ENCODE measurements around the gene ACSS1.
A peak's percentile ranks its signal among the peaks of the same experiment; 100 is the strongest.

Gene ACSS1

DNA sequence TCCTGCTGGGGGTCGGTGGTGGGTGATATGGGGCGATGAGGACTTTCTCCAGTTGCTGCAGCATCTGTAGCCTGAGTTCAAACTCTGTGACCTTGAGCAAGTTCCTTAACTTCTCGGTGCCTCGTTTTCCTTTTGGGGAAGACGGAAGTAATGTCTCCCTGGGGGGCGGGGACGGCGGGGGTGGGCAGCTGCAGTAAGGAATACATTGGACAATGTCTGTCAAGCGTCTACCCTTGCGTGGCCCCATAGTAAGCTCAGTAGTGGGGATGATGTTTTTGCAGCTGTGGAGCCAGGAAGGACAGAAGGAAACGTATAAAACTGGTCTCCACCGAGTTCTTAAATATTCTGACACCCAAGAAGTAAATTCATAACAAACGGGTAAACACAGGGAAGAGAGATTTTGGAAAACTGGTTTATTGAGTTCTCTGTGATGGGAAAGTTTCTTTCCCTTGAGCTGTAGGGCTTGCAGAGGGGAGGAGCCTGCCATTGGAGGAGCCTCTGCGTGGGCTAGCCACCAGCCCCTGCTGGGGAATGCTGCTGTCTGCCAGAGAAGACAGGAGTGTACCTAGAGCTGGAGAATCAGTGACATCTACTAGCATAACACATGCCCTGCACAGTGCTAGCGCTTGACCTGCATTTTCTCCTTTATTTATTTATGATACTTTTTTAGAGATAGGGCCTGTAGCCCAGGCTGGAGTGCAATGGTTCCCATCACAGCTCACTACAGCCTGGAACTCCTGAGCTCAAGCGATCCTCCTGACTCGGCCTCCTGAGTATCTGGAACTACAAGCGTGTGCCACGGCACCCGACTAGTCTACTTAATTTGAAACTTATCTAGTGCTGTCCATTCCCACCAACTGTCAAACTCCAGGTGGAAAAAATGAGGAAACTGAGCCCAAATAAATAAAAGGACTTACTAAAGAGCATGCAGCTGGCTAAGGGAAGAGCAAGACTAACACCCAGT, 1.2 kb upstream of the ACSS1 start:
- DNase-seq = no peak

- peak; percentile 60 for DNase-seq
Observed at GRCh38 chr20:25057234-25058050, 497 bp downstream of the ACSS1 start.

GRCh38 chr20:25056690-25057233, 1.2 kb downstream of the ACSS1 start:
- no peak for DNase-seq

GRCh38 chr20:25055711-25056495, 2.0 kb downstream of the ACSS1 start:
- DNase-seq = no peak

GRCh38 chr20:25054995-25055629, 2.8 kb downstream of the ACSS1 start:
- no peak for DNase-seq

DNA sequence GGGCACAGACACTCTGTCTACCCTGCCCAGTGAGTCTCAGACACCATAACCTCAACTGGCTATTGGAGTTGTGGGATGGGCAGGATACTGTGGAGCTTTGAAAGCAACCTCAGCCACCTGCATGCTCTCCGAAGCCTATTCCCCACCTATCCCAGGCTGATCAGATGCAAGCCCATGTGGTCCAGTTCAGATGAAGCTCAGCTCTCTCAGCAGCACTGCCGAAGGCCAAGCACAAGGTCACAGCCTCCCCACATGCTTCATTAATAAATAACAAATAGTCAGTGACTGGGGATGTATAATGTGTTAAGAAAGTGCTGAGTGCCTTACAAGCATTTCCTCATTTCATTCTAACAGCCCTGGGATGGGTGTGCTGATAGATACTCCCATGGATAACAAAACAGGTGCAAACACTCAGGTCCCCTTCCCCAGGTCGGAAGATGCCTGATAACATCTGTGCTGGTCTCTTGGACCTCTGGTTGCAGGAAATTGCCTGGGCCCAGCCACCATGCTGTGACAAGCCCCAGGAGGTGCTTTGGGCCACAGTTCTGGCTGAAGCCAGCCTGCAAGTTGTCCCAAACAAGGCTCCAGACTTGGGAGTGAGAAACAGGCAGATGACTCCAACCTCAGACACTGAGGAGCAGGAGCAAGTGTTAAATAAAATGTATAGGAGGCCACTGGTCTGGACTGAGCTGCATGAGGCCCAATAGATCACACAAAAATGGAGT, 3.7 kb downstream of the ACSS1 start:
- no peak for DNase-seq

GRCh38 chr20:25053255-25054031, 4.5 kb downstream of the ACSS1 start:
- no peak for DNase-seq

- no peak for DNase-seq
Observed at GRCh38 chr20:25052255-25053194, 5.4 kb downstream of the ACSS1 start.

GRCh38 chr20:25051386-25052155, 6.4 kb downstream of the ACSS1 start:
- DNase-seq = no peak

DNA sequence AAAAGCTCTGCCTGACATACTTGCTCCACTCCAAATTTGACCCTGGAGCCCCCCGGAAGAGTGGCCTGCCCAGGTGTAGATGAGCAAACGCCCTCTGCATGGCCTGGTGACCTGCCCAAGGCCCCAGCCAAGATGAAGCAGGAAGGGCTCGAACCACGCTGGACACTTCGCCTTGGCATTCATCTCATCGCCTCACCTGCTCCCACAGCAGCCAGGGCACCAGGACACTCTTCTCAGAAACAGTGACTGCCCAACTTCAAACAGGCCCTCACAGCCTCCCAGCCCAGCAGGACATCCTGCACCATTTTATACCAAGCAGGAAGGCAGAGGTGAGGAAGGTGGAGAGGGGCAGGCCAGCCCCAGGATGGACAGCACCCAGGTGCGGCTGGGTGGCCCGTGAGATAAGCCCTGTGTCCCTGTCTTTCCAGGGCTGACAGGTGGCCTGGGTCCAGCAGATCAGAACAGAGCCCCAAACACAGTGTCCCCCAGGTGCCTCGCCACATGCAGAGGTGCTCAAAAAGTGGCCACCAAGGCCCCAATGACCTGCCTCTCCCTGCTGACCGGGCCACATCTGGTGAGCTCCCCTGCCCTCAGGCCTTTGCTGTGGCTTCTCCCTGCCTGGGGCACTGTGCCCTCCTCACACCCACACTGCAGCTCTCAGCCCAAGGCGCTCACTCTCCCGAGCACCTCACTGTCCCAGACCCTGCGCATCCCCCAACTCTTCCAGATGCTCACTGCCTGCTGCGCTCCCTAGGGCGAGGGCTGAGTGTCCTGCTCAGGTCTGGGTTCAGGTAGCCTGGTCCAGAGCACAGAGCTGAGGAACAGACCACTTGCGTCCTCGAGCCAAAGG, 7.2 kb downstream of the ACSS1 start:
- DNase-seq = no peak

- DNase-seq = no peak
Observed at GRCh38 chr20:25050082-25050481, 7.9 kb downstream of the ACSS1 start.

DNA sequence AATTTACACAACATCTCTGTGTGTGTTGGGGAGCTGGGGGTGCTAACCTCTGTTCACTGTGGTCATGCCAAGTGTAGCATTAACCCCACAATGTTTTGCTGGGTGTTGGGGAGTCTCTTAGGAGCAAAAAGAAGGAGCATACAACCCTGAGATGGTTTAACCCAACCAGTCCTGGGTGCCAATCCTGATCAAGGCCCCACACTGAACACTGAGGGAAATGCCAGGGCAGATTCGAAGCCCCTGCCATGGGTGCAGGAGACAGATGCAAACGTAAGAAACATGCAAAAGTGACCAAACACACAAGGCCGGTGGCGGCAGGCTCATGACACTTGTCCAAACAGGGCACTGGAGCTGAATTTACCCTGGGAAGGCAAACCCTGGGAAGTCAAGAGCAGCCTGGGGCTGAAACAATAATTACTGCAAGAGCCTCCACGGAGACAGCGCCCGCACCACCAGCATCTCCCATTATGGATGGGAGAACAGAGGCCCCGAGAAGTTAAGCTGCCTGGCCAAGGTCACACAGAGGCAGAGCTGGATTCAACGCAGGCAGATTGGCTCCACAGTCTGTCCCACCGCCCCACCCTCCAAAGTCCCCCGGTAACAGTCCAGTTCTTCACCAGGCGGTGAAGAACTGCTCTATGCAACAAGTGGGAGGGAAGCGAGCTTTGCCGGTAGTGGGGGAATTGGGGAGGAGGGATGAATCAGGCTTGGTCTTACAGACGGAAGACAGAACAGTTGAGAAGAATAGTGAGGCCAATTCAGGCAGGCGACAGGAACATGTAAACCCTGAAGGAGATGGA, 8.5 kb downstream of the ACSS1 start:
- no peak for DNase-seq

GRCh38 chr20:25048519-25048952, 9.4 kb downstream of the ACSS1 start:
- no peak for DNase-seq

DNA sequence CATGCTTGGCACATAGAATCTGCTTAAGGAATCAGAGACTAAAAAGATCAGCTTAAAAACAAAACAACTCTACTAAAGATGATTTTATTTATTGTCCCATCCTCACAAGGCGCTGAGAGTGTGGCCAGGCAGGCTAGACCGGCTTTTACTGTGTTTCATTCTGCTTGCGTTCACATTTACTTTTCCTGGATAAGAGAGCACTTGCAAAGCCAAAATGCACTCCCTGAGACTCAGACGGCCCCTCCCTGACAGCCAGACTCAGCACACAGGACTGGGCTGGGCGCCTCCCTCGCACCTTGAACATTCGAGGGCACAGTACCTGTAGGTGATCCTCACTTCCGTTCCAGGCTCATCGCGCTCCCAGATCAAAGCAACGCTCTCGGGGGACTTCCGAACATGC, 10.2 kb downstream of the ACSS1 start:
- DNase-seq = no peak

- DNase-seq = no peak
Observed at GRCh38 chr20:25046736-25047666, 10.9 kb downstream of the ACSS1 start.

Data from activated T-cell treated with anti-CD3 and anti-CD28 coated beads for 4 hours (primary cell).